ENCODE data around the gene DPH6. TPM values are rescaled to one million over a fixed set of nuclear protein-coding genes. Genes with fewer than 3 reads are reported as not detected.

Gene DPH6
- total and polyA plus RNA-seq, 8 donors, result 9.8 to 19.1 (median 13.7) TPM

DNA sequence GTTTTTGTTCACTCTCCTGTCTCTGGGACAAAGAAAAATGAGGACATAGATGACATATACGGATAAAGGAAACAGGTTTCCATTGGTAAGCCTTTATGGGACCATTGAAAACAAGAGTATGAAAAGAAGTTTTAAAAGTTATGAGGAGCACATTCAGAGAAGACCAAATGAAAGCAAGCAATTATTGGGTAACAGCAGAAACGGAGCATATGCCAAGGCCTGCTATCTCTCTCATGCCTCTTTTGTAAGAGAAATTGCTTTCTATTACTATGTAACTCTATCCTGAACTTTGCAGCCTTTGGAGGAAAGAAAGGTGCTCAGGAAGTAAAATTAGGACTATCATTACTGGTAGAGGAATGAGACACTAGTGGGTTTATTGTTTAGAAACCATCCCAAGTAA is 14.9 kb upstream of the DPH6 start:
- DNase-seq, result peak in 2 of 4 donors; percentile 17 to 30
- no peaks in the 10 kb centered on the region for H3K4me1 ChIP-seq
- TF ChIP-seq, protein P1, sequence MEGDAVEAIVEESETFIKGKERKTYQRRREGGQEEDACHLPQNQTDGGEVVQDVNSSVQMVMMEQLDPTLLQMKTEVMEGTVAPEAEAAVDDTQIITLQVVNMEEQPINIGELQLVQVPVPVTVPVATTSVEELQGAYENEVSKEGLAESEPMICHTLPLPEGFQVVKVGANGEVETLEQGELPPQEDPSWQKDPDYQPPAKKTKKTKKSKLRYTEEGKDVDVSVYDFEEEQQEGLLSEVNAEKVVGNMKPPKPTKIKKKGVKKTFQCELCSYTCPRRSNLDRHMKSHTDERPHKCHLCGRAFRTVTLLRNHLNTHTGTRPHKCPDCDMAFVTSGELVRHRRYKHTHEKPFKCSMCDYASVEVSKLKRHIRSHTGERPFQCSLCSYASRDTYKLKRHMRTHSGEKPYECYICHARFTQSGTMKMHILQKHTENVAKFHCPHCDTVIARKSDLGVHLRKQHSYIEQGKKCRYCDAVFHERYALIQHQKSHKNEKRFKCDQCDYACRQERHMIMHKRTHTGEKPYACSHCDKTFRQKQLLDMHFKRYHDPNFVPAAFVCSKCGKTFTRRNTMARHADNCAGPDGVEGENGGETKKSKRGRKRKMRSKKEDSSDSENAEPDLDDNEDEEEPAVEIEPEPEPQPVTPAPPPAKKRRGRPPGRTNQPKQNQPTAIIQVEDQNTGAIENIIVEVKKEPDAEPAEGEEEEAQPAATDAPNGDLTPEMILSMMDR (IDR thresholded peaks at IDR 0.05), result no peak
- intact Hi-C loops (cut with DNase I), result no loop called here
- ATAC-seq, result no peak
- no peak overlapping the region for H3K4me3 ChIP-seq
- H3K27ac ChIP-seq, result no peak overlapping the region
- no peaks in the 10 kb centered on the region for H3K36me3 ChIP-seq
- H3K27me3 ChIP-seq, result no peaks in the 10 kb centered on the region
- no peaks in the 10 kb centered on the region for H3K9me3 ChIP-seq

DNA sequence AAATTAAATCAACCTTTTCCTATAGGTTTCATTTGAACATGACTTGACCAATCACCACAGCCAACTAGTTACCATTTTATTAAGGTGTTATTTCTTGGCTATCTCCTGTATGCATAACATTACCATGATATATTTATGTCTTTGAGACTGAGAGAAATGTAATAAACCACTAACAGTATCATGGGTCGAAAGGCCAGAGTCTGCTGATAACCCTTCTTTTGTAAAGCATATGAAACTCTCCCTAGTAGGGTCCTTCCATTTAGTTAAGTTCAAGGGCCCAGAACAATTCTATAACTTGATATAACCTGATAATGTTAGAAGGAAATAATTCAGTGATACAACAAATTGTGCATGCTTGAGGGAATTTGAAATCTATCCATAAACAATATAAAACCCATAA is 14.3 kb upstream of the DPH6 start:
- Histone ChIP-seq H3K27me3 (no peaks in the 10 kb centered on the region), H3K4me3 (no peak overlapping the region), H3K27ac (no peak overlapping the region), H3K4me1 (no peaks in the 10 kb centered on the region), H3K9me3 (no peaks in the 10 kb centered on the region), H3K36me3 (no peaks in the 10 kb centered on the region)
- TF ChIP-seq, protein P1 (IDR thresholded peaks at IDR 0.05), result no peak
- ATAC-seq (no peak), DNase-seq (no peak)
- intact Hi-C loops (cut with DNase I), result no loop called here

DNA sequence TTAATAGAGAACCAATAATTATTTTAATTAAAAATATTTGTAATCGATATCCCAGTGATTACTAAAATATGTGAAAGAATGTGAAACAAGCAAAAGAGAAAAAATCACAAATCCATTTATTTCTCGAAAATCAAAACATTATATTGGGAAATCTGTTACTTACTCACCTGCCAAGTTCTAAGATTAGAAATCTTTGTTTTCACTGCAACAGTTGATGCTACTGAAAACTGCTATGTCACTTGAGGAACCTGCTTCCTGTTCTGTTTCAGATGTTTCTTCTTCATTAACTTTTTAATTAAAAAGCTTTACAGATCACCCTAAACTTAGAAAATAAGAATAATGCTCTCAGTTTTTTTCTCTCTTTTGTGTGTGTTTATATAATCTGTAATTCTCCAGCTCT is 13.7 kb upstream of the DPH6 start:
- ATAC-seq (no peak), DNase-seq (no peak)
- H3K4me1 ChIP-seq, result no peaks in the 10 kb centered on the region
- H3K27ac ChIP-seq, result no peak overlapping the region
- H3K36me3 ChIP-seq, result no peaks in the 10 kb centered on the region
- TF ChIP-seq, protein P1 (IDR thresholded peaks at IDR 0.05), result no peak
- intact Hi-C loops (cut with DNase I), result no loop called here
- no peak overlapping the region for H3K4me3 ChIP-seq
- H3K27me3 ChIP-seq, result no peaks in the 10 kb centered on the region
- H3K9me3 ChIP-seq, result no peaks in the 10 kb centered on the region

DNA sequence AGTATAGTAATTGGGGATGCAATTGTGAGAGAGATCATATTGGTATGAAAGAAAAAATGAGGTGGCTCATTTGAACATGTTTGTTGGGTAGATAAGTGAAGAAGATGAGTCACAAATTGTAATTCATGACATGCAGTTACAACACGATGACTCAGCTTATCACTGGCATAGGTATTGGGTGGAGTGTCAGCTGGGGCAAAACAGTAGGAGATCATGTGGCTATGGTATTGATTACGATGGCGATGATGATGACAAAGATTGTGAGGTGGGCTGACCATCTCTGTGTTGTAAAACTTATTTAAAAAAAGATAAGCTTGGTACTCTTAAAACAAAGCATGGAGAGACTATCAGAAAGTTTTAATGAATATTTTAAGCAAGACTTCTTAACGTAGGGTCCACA is 11.6 kb upstream of the DPH6 start:
- Histone ChIP-seq H3K27ac (no peak overlapping the region), H3K4me1 (no peaks in the 10 kb centered on the region), H3K27me3 (no peaks in the 10 kb centered on the region), H3K4me3 (no peak overlapping the region), H3K9me3 (no peaks in the 10 kb centered on the region), H3K36me3 (no peaks in the 10 kb centered on the region)
- DNase-seq, result no peak
- no peak for ATAC-seq
- intact Hi-C loops (cut with DNase I), result no loop called here
- TF ChIP-seq, protein P1 (IDR thresholded peaks at IDR 0.05), result no peak

DNA sequence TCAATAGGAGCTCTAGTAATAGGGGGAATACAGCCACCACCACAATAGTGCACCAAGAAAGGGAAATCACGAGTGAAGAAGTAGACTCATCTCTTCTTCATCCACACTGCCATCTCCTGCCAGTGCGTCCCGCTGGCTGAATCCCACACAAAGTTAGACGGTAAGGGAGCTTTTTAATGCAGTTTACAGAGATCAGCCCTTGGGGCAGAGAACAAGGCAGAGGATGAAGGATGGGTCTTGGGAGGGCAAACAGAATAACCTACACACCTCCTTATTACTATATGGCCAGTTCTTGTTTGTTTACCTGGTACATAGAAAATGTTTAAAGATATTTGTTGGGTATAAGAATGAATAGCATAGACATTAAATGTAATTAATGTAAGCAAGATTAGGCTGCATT is 11.0 kb upstream of the DPH6 start:
- ATAC-seq, result no peak

More for the DNA sequence above, 11.0 kb upstream of the DPH6 start:
- H3K36me3 ChIP-seq, result no peaks in the 10 kb centered on the region
- no peaks in the 10 kb centered on the region for H3K9me3 ChIP-seq
- no peaks in the 10 kb centered on the region for H3K4me1 ChIP-seq
- H3K4me3 ChIP-seq, result no peak overlapping the region
- H3K27ac ChIP-seq, result no peak overlapping the region
- intact Hi-C loops (cut with DNase I), result no loop called here
- no peak for DNase-seq
- TF ChIP-seq, protein P1 (IDR thresholded peaks at IDR 0.05), result no peak
- no peaks in the 10 kb centered on the region for H3K27me3 ChIP-seq

Measured in left lung (tissue), 10 donors.